Lower leg skin (tissue), 3 donors: ENCODE measurements around the gene LRRC27.

Experiments used
- POLR2A ChIP-seq, 2 donors: fragments of 450-650 bp; IDR thresholded peaks; one replicate each; pipeline ENCODE4 v1.6.1; 2016 to 2017; ENCODE audit warnings: antibody characterized with exemption in 2 of 2, mild to moderate bottlenecking in 1 of 2, moderate library complexity in 1 of 2
- TF ChIP-seq, protein P1 (sequence below), 3 donors: fragments of 450-650 bp; IDR thresholded peaks; one replicate each; pipeline ENCODE4 v1.5.1; 2016; ENCODE audit warnings: antibody characterized with exemption in 3 of 3, mild to moderate bottlenecking in 3 of 3, moderate library complexity in 2 of 3

DNA sequence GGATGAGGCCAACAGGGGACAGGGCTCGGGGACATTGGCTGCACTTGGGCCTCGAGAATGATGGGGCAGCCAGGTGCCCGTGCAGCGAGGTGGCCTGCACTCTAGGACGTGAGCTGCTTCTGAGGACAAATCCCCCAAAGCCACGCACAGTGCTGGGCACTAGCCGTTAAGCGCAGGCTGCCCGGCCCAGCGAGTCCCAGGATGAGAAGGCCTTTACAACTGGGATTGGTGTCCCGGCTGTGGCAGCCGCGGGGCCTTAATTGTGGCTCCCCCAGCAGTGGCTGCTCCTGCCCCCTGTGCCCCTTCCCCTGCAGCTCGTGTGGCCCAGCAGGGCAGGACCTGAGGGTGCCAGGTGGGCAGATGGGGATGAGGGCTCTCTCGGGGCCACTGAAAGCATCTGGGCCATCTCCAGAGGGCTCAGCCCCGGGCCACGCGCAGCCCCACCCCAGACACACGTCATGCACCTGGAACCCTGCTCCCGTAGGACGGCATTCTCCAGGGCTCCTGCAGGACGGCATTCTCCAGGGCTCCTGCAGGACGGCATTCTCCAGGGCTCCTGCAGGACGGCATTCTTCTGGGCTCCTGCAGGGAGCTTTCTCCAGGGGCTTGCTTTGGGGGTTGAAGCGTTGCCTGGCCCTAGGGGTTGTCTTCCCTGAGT, 71.6 kb downstream of the LRRC27 start:
- TF ChIP-seq, protein P1, sequence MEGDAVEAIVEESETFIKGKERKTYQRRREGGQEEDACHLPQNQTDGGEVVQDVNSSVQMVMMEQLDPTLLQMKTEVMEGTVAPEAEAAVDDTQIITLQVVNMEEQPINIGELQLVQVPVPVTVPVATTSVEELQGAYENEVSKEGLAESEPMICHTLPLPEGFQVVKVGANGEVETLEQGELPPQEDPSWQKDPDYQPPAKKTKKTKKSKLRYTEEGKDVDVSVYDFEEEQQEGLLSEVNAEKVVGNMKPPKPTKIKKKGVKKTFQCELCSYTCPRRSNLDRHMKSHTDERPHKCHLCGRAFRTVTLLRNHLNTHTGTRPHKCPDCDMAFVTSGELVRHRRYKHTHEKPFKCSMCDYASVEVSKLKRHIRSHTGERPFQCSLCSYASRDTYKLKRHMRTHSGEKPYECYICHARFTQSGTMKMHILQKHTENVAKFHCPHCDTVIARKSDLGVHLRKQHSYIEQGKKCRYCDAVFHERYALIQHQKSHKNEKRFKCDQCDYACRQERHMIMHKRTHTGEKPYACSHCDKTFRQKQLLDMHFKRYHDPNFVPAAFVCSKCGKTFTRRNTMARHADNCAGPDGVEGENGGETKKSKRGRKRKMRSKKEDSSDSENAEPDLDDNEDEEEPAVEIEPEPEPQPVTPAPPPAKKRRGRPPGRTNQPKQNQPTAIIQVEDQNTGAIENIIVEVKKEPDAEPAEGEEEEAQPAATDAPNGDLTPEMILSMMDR (IDR thresholded peaks at IDR 0.05), result no peak
- TF ChIP-seq POLR2A (IDR thresholded peaks at IDR 0.05), result no peak
